RWPE1 (cell line): ENCODE data around the gene FAM20B.
"Not testable (repeated sequence)": the region's sequence is repeated elsewhere in the genome, so short reads cannot be mapped to it uniquely, and the experiment has no call there.

Experiments used
- CTCF ChIA-PET: fragments of 350-600 bp; sonication (Branson Sonifier 250); formaldehyde crosslinking; extraction: SDS; loops from one replicate; lab custom pipeline; 2021; lab: Yijun Ruan, JAX
- POLR2A ChIA-PET: fragments of 400-600 bp; formaldehyde crosslinking; extraction: SDS; loops from one replicate; lab custom pipeline; 2020; ENCODE audit warnings: antibody characterized with exemption; ENCODE audit not compliant: low non-redundant PET; lab: Yijun Ruan, JAX
- DNase-seq: peaks from one replicate; pipeline ENCODE4 v3.0.0; 2012; ENCODE audit warnings: low spot score
- H3K27ac ChIP-seq: fragments of 450-650 bp; 2 replicates; pipeline ENCODE4 v1.5.1; 2017
- TF ChIP-seq, protein P1 (sequence below): fragments of 450-650 bp; conservative IDR thresholded peaks from 2 replicates; pipeline ENCODE4 v1.5.1; 2017; ENCODE audit warnings: low read depth, mild to moderate bottlenecking

Gene FAM20B

DNA sequence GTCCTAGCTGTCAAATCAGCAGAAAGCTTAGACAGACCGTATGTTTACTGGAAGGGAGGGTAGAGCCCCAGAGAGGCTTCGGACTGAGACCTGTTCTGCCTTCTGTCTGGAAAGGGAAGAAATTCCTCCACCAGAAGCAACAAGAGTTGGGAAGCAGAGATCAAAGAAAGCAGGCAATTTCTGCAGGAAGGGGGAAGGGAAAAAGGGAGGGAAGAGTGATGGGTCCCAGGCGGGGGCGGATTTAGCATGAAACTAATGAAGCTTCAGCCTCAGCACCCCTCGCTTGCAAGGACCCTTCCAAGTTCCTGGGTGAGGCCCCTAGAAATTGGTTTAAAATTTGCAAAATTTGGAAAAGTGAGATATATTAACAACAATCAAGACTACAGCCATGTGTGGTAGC, 26.6 kb upstream of the FAM20B start:
- no peak for DNase-seq
- CTCF ChIA-PET: interaction anchor here (0.6 to 2.2 kb wide), 2 partner anchors 456 to 466 kb away, joined by 3 to 12 read pairs; no protein-coding TSS in a partner anchor
- no peak overlapping the region for H3K27ac ChIP-seq
- POLR2A ChIA-PET: interaction anchor here (0.6 kb wide), 1 partner anchor 456 kb away, joined by 3 read pairs; no protein-coding TSS in a partner anchor
- TF ChIP-seq, protein P1, sequence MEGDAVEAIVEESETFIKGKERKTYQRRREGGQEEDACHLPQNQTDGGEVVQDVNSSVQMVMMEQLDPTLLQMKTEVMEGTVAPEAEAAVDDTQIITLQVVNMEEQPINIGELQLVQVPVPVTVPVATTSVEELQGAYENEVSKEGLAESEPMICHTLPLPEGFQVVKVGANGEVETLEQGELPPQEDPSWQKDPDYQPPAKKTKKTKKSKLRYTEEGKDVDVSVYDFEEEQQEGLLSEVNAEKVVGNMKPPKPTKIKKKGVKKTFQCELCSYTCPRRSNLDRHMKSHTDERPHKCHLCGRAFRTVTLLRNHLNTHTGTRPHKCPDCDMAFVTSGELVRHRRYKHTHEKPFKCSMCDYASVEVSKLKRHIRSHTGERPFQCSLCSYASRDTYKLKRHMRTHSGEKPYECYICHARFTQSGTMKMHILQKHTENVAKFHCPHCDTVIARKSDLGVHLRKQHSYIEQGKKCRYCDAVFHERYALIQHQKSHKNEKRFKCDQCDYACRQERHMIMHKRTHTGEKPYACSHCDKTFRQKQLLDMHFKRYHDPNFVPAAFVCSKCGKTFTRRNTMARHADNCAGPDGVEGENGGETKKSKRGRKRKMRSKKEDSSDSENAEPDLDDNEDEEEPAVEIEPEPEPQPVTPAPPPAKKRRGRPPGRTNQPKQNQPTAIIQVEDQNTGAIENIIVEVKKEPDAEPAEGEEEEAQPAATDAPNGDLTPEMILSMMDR: no peak

GRCh38 chr1:179001451-179001850, 24.2 kb upstream of the FAM20B start:
- CTCF ChIA-PET: interaction anchor here (0.6 to 2.3 kb wide), 4 partner anchors 456 to 801 kb away, joined by 3 to 20 read pairs (median 8); no protein-coding TSS in a partner anchor

GRCh38 chr1:179002064-179002463, 23.6 kb upstream of the FAM20B start:
- POLR2A ChIA-PET: not testable (repeated sequence)
- CTCF ChIA-PET: interaction anchor here (0.5 to 2.3 kb wide), 13 partner anchors 20 to 701 kb away, joined by 3 to 20 read pairs (median 4); no protein-coding TSS in a partner anchor

More at GRCh38 chr1:179001451-179001850, 24.2 kb upstream of the FAM20B start:
- DNase-seq: no peak
- TF ChIP-seq, protein P1: no peak
- no peak overlapping the region for H3K27ac ChIP-seq
- POLR2A ChIA-PET: no interaction called here

GRCh38 chr1:179002552-179003345, 22.9 kb upstream of the FAM20B start:
- TF ChIP-seq, protein P1: peak; percentile 85
- POLR2A ChIA-PET: no interaction called here
- no peak overlapping the region for H3K27ac ChIP-seq
- peak; percentile 38 for DNase-seq
- CTCF ChIA-PET: interaction anchor here (0.5 to 2.3 kb wide), 20 partner anchors 11 to 702 kb away, joined by 3 to 20 read pairs (median 4); no protein-coding TSS in a partner anchor

More at GRCh38 chr1:179002064-179002463, 23.6 kb upstream of the FAM20B start:
- not testable (repeated sequence) for H3K27ac ChIP-seq, DNase-seq

DNA sequence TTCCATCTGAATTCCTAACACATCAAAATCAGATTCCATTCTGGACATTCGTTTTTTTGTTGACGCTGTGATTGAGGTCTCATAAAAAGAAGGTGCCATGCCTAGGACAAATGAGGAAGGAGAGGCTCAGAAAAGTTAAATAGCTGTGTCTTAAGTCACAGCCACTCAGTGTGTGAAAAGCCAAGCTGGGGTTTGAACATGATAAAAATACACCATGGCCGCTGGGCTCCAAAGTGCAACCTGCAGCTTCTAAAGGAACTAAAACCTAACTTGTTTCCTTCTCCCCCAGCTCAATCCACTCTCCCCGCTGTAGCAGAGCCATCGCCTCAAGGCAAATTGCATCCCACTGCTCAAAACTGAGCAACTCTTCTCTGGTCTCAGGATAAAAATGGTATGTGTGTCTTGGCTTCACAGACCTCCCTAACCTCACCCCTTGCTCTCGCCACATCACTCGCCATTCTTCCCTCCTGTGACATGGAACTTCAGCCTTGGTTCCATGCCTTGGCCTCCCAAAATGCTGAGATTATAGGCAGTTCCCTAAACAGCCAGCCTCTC, 22.1 kb upstream of the FAM20B start:
- no peak overlapping the region for H3K27ac ChIP-seq
- TF ChIP-seq, protein P1: no peak
- CTCF ChIA-PET: interaction anchor here (0.6 to 2.3 kb wide), 15 partner anchors 10 to 696 kb away, joined by 3 to 20 read pairs (median 4); no protein-coding TSS in a partner anchor
- DNase-seq: no peak
- POLR2A ChIA-PET: no interaction called here

- ChIA-PET CTCF (interaction anchor here (1.5 kb wide), 1 partner anchor 475 kb away, joined by 4 read pairs; no protein-coding TSS in a partner anchor), POLR2A (no interaction called here)
- no peak for DNase-seq
Observed at GRCh38 chr1:179007233-179007632, 18.5 kb upstream of the FAM20B start.

More at GRCh38 chr1:179007233-179007632, 18.5 kb upstream of the FAM20B start:
- H3K27ac ChIP-seq: no peak overlapping the region
- TF ChIP-seq, protein P1: no peak
